ENCODE results near the gene SPTBN1. TPM values are rescaled to one million over a fixed set of nuclear protein-coding genes. Genes with fewer than 3 reads are reported as not detected.

Gene SPTBN1
- total and polyA plus RNA-seq, 2 of the 13 experiments (the other 11 are each of a cell fraction or from before 2014, with no cell fraction given) = 123 to 299 TPM

DNA sequence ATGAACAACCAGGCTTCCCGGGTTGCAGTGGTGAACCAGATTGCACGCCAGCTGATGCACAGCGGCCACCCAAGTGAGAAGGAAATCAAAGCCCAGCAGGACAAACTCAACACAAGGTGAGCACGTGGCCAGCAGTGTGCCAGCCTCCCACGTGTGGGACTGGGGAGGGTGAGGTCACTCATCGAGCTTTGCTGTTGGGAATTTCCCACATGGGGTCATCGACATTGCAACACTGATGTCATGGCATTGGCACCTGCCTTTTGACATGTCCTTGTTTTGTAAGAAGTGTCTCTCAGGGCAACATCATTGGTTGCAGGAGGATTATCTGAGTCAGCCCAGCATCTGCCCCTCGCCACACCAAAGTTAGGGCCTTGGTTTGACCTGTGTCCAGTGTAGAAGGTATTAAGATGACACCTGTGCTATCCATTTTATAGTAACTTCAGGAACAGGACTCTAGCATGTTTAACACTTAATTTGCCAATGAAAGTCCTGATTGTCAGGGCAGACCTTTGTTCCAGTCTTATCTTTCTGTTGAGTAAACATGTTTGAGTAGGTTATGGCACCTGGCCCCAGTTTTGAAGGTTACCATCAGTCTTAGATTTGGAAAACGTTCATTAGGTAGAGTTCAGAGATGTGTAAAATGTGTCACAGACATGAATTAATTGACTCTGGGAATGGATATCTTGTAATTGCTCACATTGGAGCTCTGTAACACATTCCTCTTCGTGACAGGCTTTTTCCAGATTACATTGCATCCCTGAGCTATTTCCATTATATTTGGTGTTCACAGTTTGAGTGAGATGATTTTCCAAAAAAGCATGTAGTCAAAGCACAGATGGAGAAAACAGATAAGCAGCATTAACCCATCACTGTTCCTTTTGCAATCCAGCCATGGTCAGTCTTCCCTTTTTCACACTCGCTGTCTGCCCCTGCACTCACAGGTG, 174.1 kb downstream of the SPTBN1 start (continued):
- TF ChIP-seq SALL2 (CRISPR knock-in tag; IDR thresholded peaks at IDR 0.05) (peak; percentile 82), ZFP36L2 (CRISPR knock-in tag; IDR thresholded peaks at IDR 0.05) (no peak), ZNF331 (CRISPR knock-in tag; IDR thresholded peaks at IDR 0.05) (no peak), TRIM24 (CRISPR knock-in tag; IDR thresholded peaks at IDR 0.05) (0 out of 2 replicates have a peak, but pooled peaks have one; percentile 39), ZNF205 (CRISPR knock-in tag; IDR thresholded peaks at IDR 0.05) (0 out of 2 replicates have a peak, but pooled peaks have one; percentile 35), ZNF766 (CRISPR knock-in tag; IDR thresholded peaks at IDR 0.05; ENCODE audit: borderline replicate concordance) (no peak), MLLT10 (CRISPR knock-in tag; IDR thresholded peaks at IDR 0.05) (no peak), ZNF441 (CRISPR knock-in tag; IDR thresholded peaks at IDR 0.05; ENCODE audit: borderline replicate concordance) (no peak), BORCS8-MEF2B (CRISPR knock-in tag; IDR thresholded peaks at IDR 0.05) (peak; percentile 57; the same call in 1 of the 2 replicates), YEATS2 (CRISPR knock-in tag; IDR thresholded peaks at IDR 0.05; ENCODE audit: borderline replicate concordance) (no peak), CBX5 (CRISPR knock-in tag; IDR thresholded peaks at IDR 0.05; ENCODE audit: borderline replicate concordance) (0 out of 2 replicates have a peak, but pooled peaks have one; percentile 19), CBX2 (IDR thresholded peaks at IDR 0.05; ENCODE audit: low read depth, low read length) (no peak), CBX2 (CRISPR knock-in tag; IDR thresholded peaks at IDR 0.05; ENCODE audit: low read depth) (no peak), NCOR1 (IDR thresholded peaks at IDR 0.05; ENCODE audit: borderline replicate concordance, low read length) (no peak), HOXA7 (CRISPR knock-in tag; IDR thresholded peaks at IDR 0.05) (no peak), ELF3 (CRISPR knock-in tag; IDR thresholded peaks at IDR 0.05) (peak; percentile 54), ZNF589 (CRISPR knock-in tag; conservative IDR thresholded peaks at IDR 0.05) (no peak; the same call in 1 of the 2 replicates), ZNF737 (CRISPR knock-in tag; IDR thresholded peaks at IDR 0.05; ENCODE audit: borderline replicate concordance) (no peak), ZSCAN29 (CRISPR knock-in tag; conservative IDR thresholded peaks at IDR 0.05) (no peak), GABPB1 (CRISPR knock-in tag; IDR thresholded peaks at IDR 0.05) (peak; percentile 50)
- TF ChIP-seq, protein P1, sequence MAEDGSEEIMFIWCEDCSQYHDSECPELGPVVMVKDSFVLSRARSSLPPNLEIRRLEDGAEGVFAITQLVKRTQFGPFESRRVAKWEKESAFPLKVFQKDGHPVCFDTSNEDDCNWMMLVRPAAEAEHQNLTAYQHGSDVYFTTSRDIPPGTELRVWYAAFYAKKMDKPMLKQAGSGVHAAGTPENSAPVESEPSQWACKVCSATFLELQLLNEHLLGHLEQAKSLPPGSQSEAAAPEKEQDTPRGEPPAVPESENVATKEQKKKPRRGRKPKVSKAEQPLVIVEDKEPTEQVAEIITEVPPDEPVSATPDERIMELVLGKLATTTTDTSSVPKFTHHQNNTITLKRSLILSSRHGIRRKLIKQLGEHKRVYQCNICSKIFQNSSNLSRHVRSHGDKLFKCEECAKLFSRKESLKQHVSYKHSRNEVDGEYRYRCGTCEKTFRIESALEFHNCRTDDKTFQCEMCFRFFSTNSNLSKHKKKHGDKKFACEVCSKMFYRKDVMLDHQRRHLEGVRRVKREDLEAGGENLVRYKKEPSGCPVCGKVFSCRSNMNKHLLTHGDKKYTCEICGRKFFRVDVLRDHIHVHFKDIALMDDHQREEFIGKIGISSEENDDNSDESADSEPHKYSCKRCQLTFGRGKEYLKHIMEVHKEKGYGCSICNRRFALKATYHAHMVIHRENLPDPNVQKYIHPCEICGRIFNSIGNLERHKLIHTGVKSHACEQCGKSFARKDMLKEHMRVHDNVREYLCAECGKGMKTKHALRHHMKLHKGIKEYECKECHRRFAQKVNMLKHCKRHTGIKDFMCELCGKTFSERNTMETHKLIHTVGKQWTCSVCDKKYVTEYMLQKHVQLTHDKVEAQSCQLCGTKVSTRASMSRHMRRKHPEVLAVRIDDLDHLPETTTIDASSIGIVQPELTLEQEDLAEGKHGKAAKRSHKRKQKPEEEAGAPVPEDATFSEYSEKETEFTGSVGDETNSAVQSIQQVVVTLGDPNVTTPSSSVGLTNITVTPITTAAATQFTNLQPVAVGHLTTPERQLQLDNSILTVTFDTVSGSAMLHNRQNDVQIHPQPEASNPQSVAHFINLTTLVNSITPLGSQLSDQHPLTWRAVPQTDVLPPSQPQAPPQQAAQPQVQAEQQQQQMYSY (CRISPR knock-in tag; IDR thresholded peaks at IDR 0.05) = no peak
- TF ChIP-seq, protein P2, sequence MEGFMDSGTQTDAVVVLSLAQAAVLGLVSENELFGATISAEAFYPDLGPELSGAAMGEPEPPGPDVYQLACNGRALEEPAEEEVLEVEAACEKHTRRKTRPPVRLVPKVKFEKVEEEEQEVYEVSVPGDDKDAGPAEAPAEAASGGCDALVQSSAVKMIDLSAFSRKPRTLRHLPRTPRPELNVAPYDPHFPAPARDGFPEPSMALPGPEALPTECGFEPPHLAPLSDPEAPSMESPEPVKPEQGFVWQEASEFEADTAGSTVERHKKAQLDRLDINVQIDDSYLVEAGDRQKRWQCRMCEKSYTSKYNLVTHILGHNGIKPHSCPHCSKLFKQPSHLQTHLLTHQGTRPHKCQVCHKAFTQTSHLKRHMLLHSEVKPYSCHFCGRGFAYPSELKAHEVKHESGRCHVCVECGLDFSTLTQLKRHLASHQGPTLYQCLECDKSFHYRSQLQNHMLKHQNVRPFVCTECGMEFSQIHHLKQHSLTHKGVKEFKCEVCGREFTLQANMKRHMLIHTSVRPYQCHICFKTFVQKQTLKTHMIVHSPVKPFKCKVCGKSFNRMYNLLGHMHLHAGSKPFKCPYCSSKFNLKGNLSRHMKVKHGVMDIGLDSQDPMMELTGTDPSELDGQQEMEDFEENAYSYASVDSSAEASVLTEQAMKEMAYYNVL (CRISPR knock-in tag; IDR thresholded peaks at IDR 0.05; ENCODE audit: borderline replicate concordance) = no peak
- TF ChIP-seq, protein P3, sequence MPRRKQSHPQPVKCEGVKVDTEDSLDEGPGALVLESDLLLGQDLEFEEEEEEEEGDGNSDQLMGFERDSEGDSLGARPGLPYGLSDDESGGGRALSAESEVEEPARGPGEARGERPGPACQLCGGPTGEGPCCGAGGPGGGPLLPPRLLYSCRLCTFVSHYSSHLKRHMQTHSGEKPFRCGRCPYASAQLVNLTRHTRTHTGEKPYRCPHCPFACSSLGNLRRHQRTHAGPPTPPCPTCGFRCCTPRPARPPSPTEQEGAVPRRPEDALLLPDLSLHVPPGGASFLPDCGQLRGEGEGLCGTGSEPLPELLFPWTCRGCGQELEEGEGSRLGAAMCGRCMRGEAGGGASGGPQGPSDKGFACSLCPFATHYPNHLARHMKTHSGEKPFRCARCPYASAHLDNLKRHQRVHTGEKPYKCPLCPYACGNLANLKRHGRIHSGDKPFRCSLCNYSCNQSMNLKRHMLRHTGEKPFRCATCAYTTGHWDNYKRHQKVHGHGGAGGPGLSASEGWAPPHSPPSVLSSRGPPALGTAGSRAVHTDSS (CRISPR knock-in tag; conservative IDR thresholded peaks at IDR 0.05) = no peak
